Fibroblast of lung (primary cell): Measurements from ENCODE around the gene SPON1. TPM values are rescaled to one million over a fixed set of nuclear protein-coding genes. Genes with fewer than 3 reads are reported as not detected.
"Not testable (repeated sequence)": the region's sequence is repeated elsewhere in the genome, so short reads cannot be mapped to it uniquely, and the experiment has no call there.

Experiments
- DNase-seq, 2 donors: peaks; one replicate each; pipeline versions ENCODE4 v3.0.0 to v3.0.0-alpha.2; 2010; ENCODE audit warnings: low read depth in 2 of 2
- H2AFZ ChIP-seq: 2 replicates; pipeline ENCODE4 v1.5.1; 2012; ENCODE audit warnings: low read length, control low read depth, inconsistent platforms
- H3K27ac ChIP-seq: 2 replicates; pipeline ENCODE4 v1.5.1; 2011; ENCODE audit warnings: low read length, control low read depth; ENCODE audit not compliant: insufficient read depth
- H3K27me3 ChIP-seq: 2 replicates; pipeline ENCODE4 v1.5.1; 2011; ENCODE audit warnings: mild to moderate bottlenecking, low read length; ENCODE audit not compliant: control insufficient read depth, insufficient read depth
- H3K36me3 ChIP-seq: 2 replicates; pipeline ENCODE4 v1.5.1; 2011; ENCODE audit warnings: low read length; ENCODE audit not compliant: control insufficient read depth, insufficient read depth
- H3K4me1 ChIP-seq: 2 replicates; pipeline ENCODE4 v1.5.1; 2011; ENCODE audit warnings: low read length; ENCODE audit not compliant: control insufficient read depth, insufficient read depth; ENCODE audit errors: extremely low read depth
- H3K4me2 ChIP-seq: 2 replicates; pipeline ENCODE4 v1.5.1; 2011; ENCODE audit warnings: low read length, control low read depth; ENCODE audit not compliant: insufficient read depth; ENCODE audit errors: extremely low read depth
- H3K4me3 ChIP-seq, 4 experiments: fragments of 200-600 bp in 1 of 4; sonication (generic) in 1 of 4; replicated peaks in 1 of 4; 2 replicates each; pipeline ENCODE4 v1.5.1; 2011 to 2016; ENCODE audit warnings: low read length in 4 of 4, low read depth in 3 of 4, mild to moderate bottlenecking in 3 of 4, control low read depth in 2 of 4, inconsistent platforms in 1 of 4, mixed read lengths in 1 of 4; ENCODE audit not compliant: insufficient read depth in 1 of 4; ENCODE audit errors: control extremely low read depth in 1 of 4
- H3K79me2 ChIP-seq: 2 replicates; pipeline ENCODE4 v1.5.1; 2012; ENCODE audit warnings: mild to moderate bottlenecking, low read length, inconsistent platforms; ENCODE audit not compliant: control insufficient read depth, insufficient read depth
- H3K9ac ChIP-seq: 2 replicates; pipeline ENCODE4 v1.5.1; 2011; ENCODE audit warnings: mild to moderate bottlenecking, low read length, control low read depth; ENCODE audit not compliant: insufficient read depth
- H3K9me3 ChIP-seq: 2 replicates; pipeline ENCODE4 v1.5.1; 2012; ENCODE audit warnings: low read depth, low read length; ENCODE audit not compliant: control insufficient read depth, insufficient read depth
- H4K20me1 ChIP-seq: 2 replicates; pipeline ENCODE4 v1.5.1; 2011; ENCODE audit warnings: low read length; ENCODE audit not compliant: control insufficient read depth, insufficient read depth; ENCODE audit errors: extremely low read depth
- EZH2 ChIP-seq: IDR thresholded peaks from 2 replicates; pipeline ENCODE4 v1.5.1; 2012; ENCODE audit warnings: low read length, control low read depth, mild to moderate bottlenecking; ENCODE audit errors: missing control alignments
- polyA plus RNA-seq, 2 donors: library from polyadenylated mRNA; depleted of rRNA in 1 of 2; stranded (reverse) in 1 of 2; unstranded in 1 of 2; fragments of >200 nt; gene quantifications; 2 replicates each; pipeline ENCODE4 v1.2.1, GENCODE V29; 2011 to 2012; ENCODE audit warnings: missing spikeins in 1 of 2
- total RNA-seq: library from RNA; depleted of rRNA; stranded (reverse); fragments of >200 nt; gene quantifications from 2 replicates; pipeline ENCODE4 v1.2.1, GENCODE V29; 2014
- TF ChIP-seq, protein P1 (sequence below), 2 donors: IDR thresholded peaks in 1 of 2; conservative IDR thresholded peaks in 1 of 2; 1 replicate in 1 of 2; 2 replicates in 1 of 2; pipeline ENCODE4 v1.5.1; 2011 to 2012; ENCODE audit warnings: low read length in 2 of 2, control low read depth in 1 of 2, inconsistent platforms in 1 of 2, low read depth in 1 of 2, mild to moderate bottlenecking in 1 of 2

Gene SPON1
- total and polyA plus RNA-seq, 2 donors (not counting 1 experiment from before 2014, with no cell fraction given), result 0.45 to 3.5 TPM

DNA sequence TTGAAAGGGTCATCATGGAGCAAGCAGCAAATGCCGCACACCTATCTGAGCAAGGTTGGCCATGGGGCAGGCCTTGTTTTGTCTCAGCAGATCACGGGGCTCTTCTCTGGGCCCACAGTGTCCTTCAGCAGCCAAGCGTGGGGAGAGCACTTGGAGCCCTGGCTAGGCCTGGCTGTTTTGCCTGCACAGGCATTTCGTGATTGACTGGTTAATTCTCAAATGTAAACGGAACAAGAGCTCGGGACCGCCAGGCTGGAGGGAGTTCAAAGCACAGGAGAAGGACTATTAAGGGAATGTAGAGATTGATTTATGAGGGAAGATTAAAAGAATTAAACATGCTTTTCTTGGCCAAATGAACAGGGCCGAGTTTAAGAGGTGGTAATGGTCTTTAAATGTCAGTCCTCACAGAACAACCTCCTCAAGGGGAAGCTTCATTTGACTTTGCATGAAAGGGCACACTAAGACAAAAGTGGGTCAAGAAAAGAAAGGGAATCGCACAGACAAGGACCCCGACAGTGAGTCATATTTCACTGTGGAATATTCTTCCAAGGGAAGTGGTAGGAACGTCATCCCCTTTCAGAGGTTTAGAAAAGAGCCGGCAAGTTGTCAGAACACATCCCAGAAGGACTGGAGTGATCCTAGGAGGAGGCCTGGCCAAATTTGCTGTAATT is 20.7 kb downstream of the SPON1 start:
- peak; percentile 56 to 76 for DNase-seq
- no peaks in the 10 kb centered on the region for H4K20me1 ChIP-seq
- no peak overlapping the region for H3K27ac ChIP-seq
- H3K36me3 ChIP-seq, result no peaks in the 10 kb centered on the region
- peak overlapping the region; percentile 37 for H3K4me2 ChIP-seq
- H2AFZ ChIP-seq, result no peak overlapping the region
- H3K9ac ChIP-seq, result no peak overlapping the region
- no peaks in the 10 kb centered on the region for H3K9me3 ChIP-seq
- H3K4me3 ChIP-seq, result no peak overlapping the region
- H3K79me2 ChIP-seq, result no peaks in the 10 kb centered on the region
- TF ChIP-seq EZH2, result no peak
- TF ChIP-seq, protein P1, sequence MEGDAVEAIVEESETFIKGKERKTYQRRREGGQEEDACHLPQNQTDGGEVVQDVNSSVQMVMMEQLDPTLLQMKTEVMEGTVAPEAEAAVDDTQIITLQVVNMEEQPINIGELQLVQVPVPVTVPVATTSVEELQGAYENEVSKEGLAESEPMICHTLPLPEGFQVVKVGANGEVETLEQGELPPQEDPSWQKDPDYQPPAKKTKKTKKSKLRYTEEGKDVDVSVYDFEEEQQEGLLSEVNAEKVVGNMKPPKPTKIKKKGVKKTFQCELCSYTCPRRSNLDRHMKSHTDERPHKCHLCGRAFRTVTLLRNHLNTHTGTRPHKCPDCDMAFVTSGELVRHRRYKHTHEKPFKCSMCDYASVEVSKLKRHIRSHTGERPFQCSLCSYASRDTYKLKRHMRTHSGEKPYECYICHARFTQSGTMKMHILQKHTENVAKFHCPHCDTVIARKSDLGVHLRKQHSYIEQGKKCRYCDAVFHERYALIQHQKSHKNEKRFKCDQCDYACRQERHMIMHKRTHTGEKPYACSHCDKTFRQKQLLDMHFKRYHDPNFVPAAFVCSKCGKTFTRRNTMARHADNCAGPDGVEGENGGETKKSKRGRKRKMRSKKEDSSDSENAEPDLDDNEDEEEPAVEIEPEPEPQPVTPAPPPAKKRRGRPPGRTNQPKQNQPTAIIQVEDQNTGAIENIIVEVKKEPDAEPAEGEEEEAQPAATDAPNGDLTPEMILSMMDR (conservative IDR thresholded peaks at IDR 0.05 in 1 of 2, IDR thresholded peaks at IDR 0.05 in 1 of 2; ENCODE audit: low read depth in 1 of 2, low read length in 2 of 2), result no peak
- peaks cover 15% of the 10 kb centered on the region for H3K4me1 ChIP-seq
- no peaks in the 10 kb centered on the region for H3K27me3 ChIP-seq

DNA sequence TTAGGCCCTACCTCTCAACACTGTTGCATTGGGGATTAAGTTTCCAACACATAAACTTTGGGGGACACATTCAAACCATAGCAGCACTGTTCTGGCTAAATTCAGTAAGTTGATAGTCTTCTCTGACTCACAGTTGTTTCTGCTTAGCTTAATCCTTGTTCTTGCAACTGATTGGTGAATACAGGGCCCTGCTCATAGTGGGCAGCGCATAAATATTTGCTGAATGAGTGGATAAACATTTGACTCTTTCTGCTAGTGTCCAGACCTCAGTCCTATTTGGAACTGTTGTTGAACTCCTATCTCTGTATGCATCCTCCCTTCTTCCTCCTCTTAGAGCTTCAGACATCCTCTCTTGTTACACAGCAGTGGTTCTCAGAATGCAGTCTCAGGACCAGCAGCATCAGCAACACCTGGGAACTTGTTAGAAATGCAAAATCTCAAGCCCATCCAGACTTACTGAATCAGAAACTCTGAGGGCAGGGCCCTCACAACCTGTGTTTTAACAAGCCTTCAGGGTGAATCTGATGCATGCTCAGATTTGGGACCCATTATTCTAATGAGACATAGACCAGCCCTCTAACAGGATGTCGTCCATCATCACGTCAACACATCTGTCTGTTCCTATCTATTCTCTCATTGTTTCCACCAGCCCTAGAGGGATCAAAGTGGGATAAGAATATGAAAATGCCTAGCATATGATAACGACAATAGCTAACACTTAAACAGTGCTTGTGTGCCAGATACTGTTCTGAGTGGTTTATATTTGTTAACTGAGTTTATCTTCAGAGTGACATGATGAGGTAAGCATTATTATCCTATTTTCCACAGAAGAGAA is 22.3 kb downstream of the SPON1 start:
- Histone ChIP-seq H3K79me2 (no peaks in the 10 kb centered on the region), H3K9ac (no peak overlapping the region), H3K4me3 (no peak overlapping the region), H3K36me3 (no peaks in the 10 kb centered on the region), H3K4me1 (peaks cover 15% of the 10 kb centered on the region), H3K27me3 (no peaks in the 10 kb centered on the region), H3K27ac (peak overlapping the region; percentile 57), H3K9me3 (no peaks in the 10 kb centered on the region), H4K20me1 (no peaks in the 10 kb centered on the region), H2AFZ (peak overlapping the region; percentile 36), H3K4me2 (peak overlapping the region; percentile 75)
- TF ChIP-seq, protein P1 (conservative IDR thresholded peaks at IDR 0.05 in 1 of 2, IDR thresholded peaks at IDR 0.05 in 1 of 2; ENCODE audit: low read depth in 1 of 2, low read length in 2 of 2), result no peak
- TF ChIP-seq EZH2, result no peak
- peak; percentile 85 to 89 for DNase-seq

DNA sequence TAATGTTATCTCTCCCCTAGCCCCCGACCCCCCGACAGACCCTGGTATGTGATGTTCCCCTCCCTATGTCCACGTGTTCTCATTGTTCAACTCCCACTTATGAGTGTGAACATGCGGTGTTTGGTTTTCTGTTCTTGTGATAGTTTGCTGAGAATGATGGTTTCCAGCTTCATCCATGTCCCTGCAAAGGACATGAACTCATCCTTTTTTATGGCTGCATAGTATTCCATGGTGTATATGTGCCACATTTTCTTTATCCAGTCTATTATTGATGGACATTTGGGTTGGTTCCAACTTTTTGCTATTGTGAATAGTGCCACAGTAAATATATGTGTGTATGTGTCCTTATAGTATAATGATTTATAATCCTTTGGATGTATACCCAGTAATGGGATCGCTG is 24.2 kb downstream of the SPON1 start:
- not testable (repeated sequence) for H2AFZ ChIP-seq, H4K20me1 ChIP-seq, H3K9ac ChIP-seq, H3K79me2 ChIP-seq, DNase-seq, H3K36me3 ChIP-seq, H3K27ac ChIP-seq, H3K4me2 ChIP-seq, H3K27me3 ChIP-seq, H3K9me3 ChIP-seq, H3K4me3 ChIP-seq
- H3K4me1 ChIP-seq, result peaks cover 16% of the 10 kb centered on the region

DNA sequence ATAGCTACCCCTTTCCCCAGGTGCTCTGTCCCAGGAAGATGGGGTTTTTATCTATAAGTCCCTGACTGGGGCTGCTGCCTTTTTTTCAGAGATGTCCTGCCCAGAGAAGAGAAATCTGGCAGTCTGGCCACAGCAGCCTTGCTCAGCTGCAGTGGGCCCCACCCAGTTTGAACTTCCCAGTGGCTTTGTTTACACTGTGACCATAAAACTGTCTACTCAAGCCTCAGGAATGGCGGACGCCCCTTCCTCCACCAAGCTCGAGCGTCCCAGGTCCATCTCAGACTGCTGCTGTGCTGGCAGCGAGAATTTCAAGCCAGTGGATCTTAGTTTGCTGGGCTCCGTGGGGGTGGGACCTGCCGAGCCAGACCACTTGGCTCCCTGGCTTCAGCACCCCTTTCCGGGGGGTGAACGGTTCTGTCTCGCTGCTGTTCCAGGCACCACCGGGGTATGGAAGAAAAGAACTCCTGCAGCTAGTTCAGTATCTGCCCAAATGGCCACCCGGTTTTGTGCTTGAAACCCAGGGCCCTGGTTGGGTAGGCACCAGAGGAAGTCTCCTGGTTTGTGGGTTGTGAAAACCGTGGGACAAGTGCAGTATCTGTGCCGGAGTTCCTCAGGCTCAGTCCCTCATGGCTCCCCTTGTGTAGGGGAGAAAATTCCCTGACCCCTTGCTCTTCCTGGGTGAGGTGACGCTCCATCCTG is 29.8 kb downstream of the SPON1 start:
- not testable (repeated sequence) for H3K36me3 ChIP-seq, H3K79me2 ChIP-seq, H3K27me3 ChIP-seq, H4K20me1 ChIP-seq, H3K9me3 ChIP-seq, H3K27ac ChIP-seq, H3K4me1 ChIP-seq, H3K4me3 ChIP-seq, H3K9ac ChIP-seq
- Histone ChIP-seq H2AFZ (peak overlapping the region; percentile 44), H3K4me2 (peak overlapping the region; percentile 82)
- peak; percentile 70 to 81 for DNase-seq
